ENCODE results near the gene ELF1. TPM values are rescaled to one million over a fixed set of nuclear protein-coding genes. Genes with fewer than 3 reads are reported as not detected.

ELF1 gene
- total and polyA plus RNA-seq, 12 donors: 9.9 to 60.5 (median 38.2) TPM

- H3K36me3 ChIP-seq: peaks cover 0 to 30% (median 10%) of the 10 kb centered on the region in 9 donors
- H3K9me3 ChIP-seq: no peaks in the 10 kb centered on the region
- 91% methylated on average over 1 of the region's 1 CpG for WGBS, 2 donors
- H3K4me3 ChIP-seq: no peak overlapping the region
- ATAC-seq: no peak
- peaks cover 0 to 71% (median 54%) of the 10 kb centered on the region in 9 donors for H3K4me1 ChIP-seq
- H3K27me3 ChIP-seq: no peaks in the 10 kb centered on the region
- intact Hi-C loops (cut with DNase I): no loop called here
- peak overlapping the region in 1 of 10 donors; percentile 74 for H3K27ac ChIP-seq
- DNase-seq: no peak
- no peak for TF ChIP-seq CTCF (IDR thresholded peaks at IDR 0.05)
Measured at GRCh38 chr13:40961826-40962225, 57.3 kb downstream of the ELF1 start.

- Histone ChIP-seq H3K4me3 (peak overlapping the region in 1 of 10 donors; percentile 7), H3K4me1 (peaks cover 0 to 65% (median 48%) of the 10 kb centered on the region in 9 donors), H3K27ac (peak overlapping the region in 1 of 10 donors; percentile 74), H3K27me3 (no peaks in the 10 kb centered on the region), H3K36me3 (peaks cover 0 to 37% (median 10%) of the 10 kb centered on the region in 9 donors), H3K9me3 (no peaks in the 10 kb centered on the region)
- DNase-seq (no peak), ATAC-seq (no peak)
- 74 to 75% methylated on average over 3 of the region's 3 CpGs for WGBS, 2 donors
- no peak for TF ChIP-seq CTCF (IDR thresholded peaks at IDR 0.05)
- intact Hi-C loops (cut with DNase I): no loop called here
Measured at GRCh38 chr13:40961214-40961613, 57.9 kb downstream of the ELF1 start.

- TF ChIP-seq CTCF (IDR thresholded peaks at IDR 0.05): no peak
- intact Hi-C loops (cut with DNase I): no loop called here
- no peak overlapping the region for H3K4me3 ChIP-seq
- H3K27me3 ChIP-seq: no peaks in the 10 kb centered on the region
- no peaks in the 10 kb centered on the region for H3K9me3 ChIP-seq
- 96 to 99% methylated on average over 3 of the region's 3 CpGs for WGBS, 2 donors
- DNase-seq (no peak), ATAC-seq (no peak)
- peaks cover 0 to 60% (median 43%) of the 10 kb centered on the region in 9 donors for H3K4me1 ChIP-seq
- H3K27ac ChIP-seq: peak overlapping the region in 1 of 10 donors; percentile 74
- H3K36me3 ChIP-seq: peaks cover 0 to 38% (median 10%) of the 10 kb centered on the region in 9 donors
Measured at GRCh38 chr13:40960716-40961115, 58.4 kb downstream of the ELF1 start.

GRCh38 chr13:40958655-40959054, 60.5 kb downstream of the ELF1 start:
- TF ChIP-seq CTCF (IDR thresholded peaks at IDR 0.05): no peak
- Histone ChIP-seq H3K36me3 (peaks cover 0 to 44% (median 10%) of the 10 kb centered on the region in 9 donors), H3K4me3 (no peak overlapping the region), H3K27me3 (no peaks in the 10 kb centered on the region), H3K27ac (no peak overlapping the region), H3K4me1 (peaks cover 0 to 40% (median 23%) of the 10 kb centered on the region in 9 donors), H3K9me3 (no peaks in the 10 kb centered on the region)
- DNase-seq: no peak
- WGBS, 2 donors: 94 to 95% methylated on average over 5 of the region's 5 CpGs
- intact Hi-C loops (cut with DNase I): no loop called here
- no peak for ATAC-seq
